HEK293 (cell line): ENCODE results near the gene CDK19.

Experiments
- ATF2 ChIP-seq: fragments of 450-650 bp; formaldehyde crosslinking; IDR thresholded peaks from 2 replicates; pipeline ENCODE4 v1.5.1; 2016; ENCODE audit warnings: missing biosample characterization, missing genetic modification characterization, low read depth
- CTCF ChIP-seq: fragments of 450-650 bp; formaldehyde crosslinking; IDR thresholded peaks from 2 replicates; pipeline ENCODE4 v1.5.1; 2016; ENCODE audit warnings: missing biosample characterization, missing genetic modification characterization
- OSR2 ChIP-seq: fragments of 450-650 bp; formaldehyde crosslinking; IDR thresholded peaks from 2 replicates; pipeline ENCODE4 v1.5.1; 2016; ENCODE audit warnings: missing biosample characterization, missing genetic modification characterization
- OVOL3 ChIP-seq: fragments of 450-650 bp; formaldehyde crosslinking; IDR thresholded peaks from 2 replicates; pipeline ENCODE4 v1.5.1; 2016; ENCODE audit warnings: missing biosample characterization, missing genetic modification characterization
- YY1 ChIP-seq: fragments of 450-650 bp; formaldehyde crosslinking; IDR thresholded peaks from 2 replicates; pipeline ENCODE4 v1.5.1; 2018; ENCODE audit warnings: missing biosample characterization, missing genetic modification characterization
- ZNF776 ChIP-seq: fragments of 450-650 bp; formaldehyde crosslinking; IDR thresholded peaks from 2 replicates; pipeline ENCODE4 v1.5.0; 2017; ENCODE audit warnings: missing biosample characterization, missing genetic modification characterization, borderline replicate concordance

- TF ChIP-seq ZNF776 (tag by site-specific recombination) (no peak), OVOL3 (tag by site-specific recombination) (no peak), OSR2 (tag by site-specific recombination) (no peak), CTCF (no peak), YY1 (tag by site-specific recombination) (no peak), ATF2 (tag by site-specific recombination) (no peak)
Measured at GRCh38 chr6:110859335-110859792, 44.1 kb upstream of the CDK19 start.
